GM10266 (cell line): ENCODE measurements around the gene IFT88.

ENCODE experiments used
- DNase-seq: peaks from one replicate; pipeline ENCODE4 v3.0.0; 2012; ENCODE audit errors: extremely low spot score
- TF ChIP-seq, protein P1 (sequence below): IDR thresholded peaks from 2 replicates; pipeline ENCODE4 v1.5.1; 2012; ENCODE audit warnings: mild to moderate bottlenecking, low read depth; ENCODE audit not compliant: control insufficient read depth, insufficient read depth; ENCODE audit errors: missing control alignments

Gene IFT88

DNA sequence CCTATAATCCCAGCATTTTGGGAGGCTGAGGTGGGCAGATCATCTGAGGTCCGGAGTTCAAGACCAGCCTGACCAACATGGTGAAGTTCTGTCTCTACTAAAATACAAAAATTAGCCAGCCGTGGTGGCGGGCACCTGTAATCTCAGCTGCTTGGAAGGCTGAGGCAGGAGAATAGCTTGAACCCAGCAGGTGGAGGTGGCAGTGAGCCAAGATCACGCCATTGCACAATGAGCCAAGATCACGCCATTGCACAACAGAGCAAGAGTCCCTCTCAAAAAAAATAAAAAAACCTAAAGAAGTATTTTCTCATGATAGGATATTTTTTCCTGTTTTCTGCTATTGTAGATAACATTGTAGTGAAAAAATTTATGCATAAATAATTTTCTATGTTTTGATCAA, 13.3 kb downstream of the IFT88 start:
- TF ChIP-seq, protein P1, sequence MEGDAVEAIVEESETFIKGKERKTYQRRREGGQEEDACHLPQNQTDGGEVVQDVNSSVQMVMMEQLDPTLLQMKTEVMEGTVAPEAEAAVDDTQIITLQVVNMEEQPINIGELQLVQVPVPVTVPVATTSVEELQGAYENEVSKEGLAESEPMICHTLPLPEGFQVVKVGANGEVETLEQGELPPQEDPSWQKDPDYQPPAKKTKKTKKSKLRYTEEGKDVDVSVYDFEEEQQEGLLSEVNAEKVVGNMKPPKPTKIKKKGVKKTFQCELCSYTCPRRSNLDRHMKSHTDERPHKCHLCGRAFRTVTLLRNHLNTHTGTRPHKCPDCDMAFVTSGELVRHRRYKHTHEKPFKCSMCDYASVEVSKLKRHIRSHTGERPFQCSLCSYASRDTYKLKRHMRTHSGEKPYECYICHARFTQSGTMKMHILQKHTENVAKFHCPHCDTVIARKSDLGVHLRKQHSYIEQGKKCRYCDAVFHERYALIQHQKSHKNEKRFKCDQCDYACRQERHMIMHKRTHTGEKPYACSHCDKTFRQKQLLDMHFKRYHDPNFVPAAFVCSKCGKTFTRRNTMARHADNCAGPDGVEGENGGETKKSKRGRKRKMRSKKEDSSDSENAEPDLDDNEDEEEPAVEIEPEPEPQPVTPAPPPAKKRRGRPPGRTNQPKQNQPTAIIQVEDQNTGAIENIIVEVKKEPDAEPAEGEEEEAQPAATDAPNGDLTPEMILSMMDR, result no peak
- no peak for DNase-seq

- no peak for DNase-seq
- TF ChIP-seq, protein P1, result no peak
Observed at GRCh38 chr13:20582026-20582425, 15.1 kb downstream of the IFT88 start.

DNA sequence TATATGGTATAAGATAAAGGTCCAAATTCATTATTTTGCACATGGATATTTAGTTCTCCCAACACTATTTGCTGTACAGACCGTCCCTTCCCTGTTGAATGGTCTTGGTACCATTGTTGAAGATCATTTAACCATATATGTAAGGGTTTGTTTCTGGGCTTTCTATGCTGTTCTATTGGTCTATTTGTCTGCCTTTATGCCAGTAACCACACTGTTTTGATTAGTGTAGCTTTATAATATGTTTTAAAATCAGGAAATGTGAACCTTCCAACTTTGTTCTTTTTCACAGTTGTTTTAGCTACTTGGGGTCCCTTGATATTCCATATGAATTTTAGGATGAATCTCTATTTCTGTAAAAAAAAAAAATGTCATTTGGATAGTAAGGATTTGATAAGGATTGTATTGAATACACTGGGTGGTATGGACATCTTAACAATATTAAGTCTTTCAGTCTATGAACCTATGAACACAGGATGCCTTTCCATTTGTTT, 16.9 kb downstream of the IFT88 start:
- no peak for DNase-seq
- TF ChIP-seq, protein P1, result no peak

- TF ChIP-seq, protein P1, result no peak
- DNase-seq, result no peak
Observed at GRCh38 chr13:20585371-20585770, 18.4 kb downstream of the IFT88 start.

- TF ChIP-seq, protein P1, result no peak
- no peak for DNase-seq
Observed at GRCh38 chr13:20588529-20589110, 21.7 kb downstream of the IFT88 start.

DNA sequence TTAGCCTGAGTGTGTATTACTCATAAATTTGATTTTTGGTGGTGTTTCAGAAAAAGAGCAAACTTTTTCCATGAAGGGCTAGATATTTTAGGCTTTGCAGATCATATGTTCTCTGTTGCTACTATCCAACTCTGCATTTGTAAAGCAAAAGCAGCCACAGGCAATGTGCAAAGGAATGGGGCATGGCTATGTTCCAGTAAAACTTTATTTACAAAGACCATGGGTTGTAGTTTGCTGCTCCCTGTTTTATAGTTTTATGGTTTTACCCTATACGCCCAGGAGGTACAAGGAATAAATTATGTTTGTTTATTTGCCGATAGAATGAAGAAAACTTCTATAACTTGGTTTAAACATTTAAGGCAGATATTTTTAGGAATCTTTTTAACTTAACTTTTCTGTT, 23.6 kb downstream of the IFT88 start:
- TF ChIP-seq, protein P1, result no peak
- DNase-seq, result no peak

GRCh38 chr13:20592606-20593005, 25.6 kb downstream of the IFT88 start:
- TF ChIP-seq, protein P1, result no peak
- no peak for DNase-seq
